K562 (cell line): ENCODE measurements around the gene DGCR2. TPM values are rescaled to one million over a fixed set of nuclear protein-coding genes. Genes with fewer than 3 reads are reported as not detected.

Source experiments
- C11orf30 ChIP-seq: fragments of 450-650 bp; IDR thresholded peaks from 2 replicates; pipeline ENCODE4 v1.6.1; 2016; ENCODE audit warnings: low read depth, mild to moderate bottlenecking
- CEBPG ChIP-seq, 3 experiments: fragments of 200-800 bp in 1 of 3; sonication (Bioruptor generic) in 1 of 3; sonication (generic) in 1 of 3; formaldehyde crosslinking in 1 of 3; IDR thresholded peaks in 2 of 3; conservative IDR thresholded peaks in 1 of 3; 2 replicates each; pipeline versions ENCODE4 v1.6.1 to v1.8.0; 2016 to 2022; ENCODE audit warnings: missing compliant biosample characterization in 2 of 3, missing genetic modification characterization in 2 of 3, mild to moderate bottlenecking in 1 of 3, missing genetic modification reagents in 1 of 3
- FOXK1 ChIP-seq: sonication (generic); formaldehyde crosslinking; IDR thresholded peaks from 2 replicates; pipeline ENCODE4 v1.8.0; 2022; ENCODE audit warnings: missing genetic modification reagents, mild to moderate bottlenecking, borderline replicate concordance
- FOXM1 ChIP-seq, 2 experiments: fragments of 450-650 bp in 1 of 2; sonication (generic) in 1 of 2; formaldehyde crosslinking in 1 of 2; IDR thresholded peaks; 2 replicates each; pipeline versions ENCODE4 v1.6.1 to v1.9.0; 2017 to 2022; ENCODE audit warnings: low read depth in 2 of 2, mild to moderate bottlenecking in 2 of 2, missing genetic modification reagents in 1 of 2, moderate library complexity in 1 of 2
- HIVEP1 ChIP-seq: fragments of 250-450 bp; sonication (Bioruptor Pico); IDR thresholded peaks from 2 replicates; pipeline ENCODE4 v1.4.0; 2020; ENCODE audit warnings: mild to moderate bottlenecking
- HMG20B ChIP-seq: fragments of 250-450 bp; sonication (Bioruptor Pico); IDR thresholded peaks from 2 replicates; pipeline ENCODE4 v1.5.0; 2021; ENCODE audit warnings: mild to moderate bottlenecking
- HNRNPLL ChIP-seq: fragments of 200-400 bp; formaldehyde crosslinking; IDR thresholded peaks from 2 replicates; pipeline ENCODE4 v1.6.1; 2017; ENCODE audit warnings: low read length, low read depth, mild to moderate bottlenecking; ENCODE audit not compliant: poor library complexity, severe bottlenecking
- KLF16 ChIP-seq: IDR thresholded peaks from 2 replicates; pipeline ENCODE4 v1.6.1; 2016; ENCODE audit warnings: antibody characterized with exemption
- MEIS2 ChIP-seq: fragments of 450-650 bp; IDR thresholded peaks from 2 replicates; pipeline ENCODE4 v1.6.1; 2014; ENCODE audit warnings: mild to moderate bottlenecking; ENCODE audit not compliant: partially characterized antibody
- RB1 ChIP-seq: fragments of 450-650 bp; IDR thresholded peaks from 2 replicates; pipeline ENCODE4 v1.6.1; 2017; ENCODE audit warnings: low read depth, mild to moderate bottlenecking
- RFX7 ChIP-seq: fragments of 250-450 bp; sonication (Bioruptor Pico); IDR thresholded peaks from 2 replicates; pipeline ENCODE4 v1.5.1; 2021; ENCODE audit warnings: mild to moderate bottlenecking
- SRF ChIP-seq, 2 experiments: fragments of 250-450, 450-650 bp in 1 of 2; sonication (Bioruptor Pico) in 1 of 2; sonication (generic) in 1 of 2; formaldehyde crosslinking; IDR thresholded peaks; 2 replicates each; pipeline versions ENCODE4 v1.5.0 to v1.5.1; 2020 to 2022; ENCODE audit warnings: mild to moderate bottlenecking in 1 of 2, missing genetic modification reagents in 1 of 2
- ZNF133 ChIP-seq: fragments of 250-450 bp; sonication (Bioruptor Pico); IDR thresholded peaks from 2 replicates; pipeline ENCODE4 v1.4.0; 2020; ENCODE audit warnings: mild to moderate bottlenecking
- ZNF347 ChIP-seq: fragments of 450-650 bp; formaldehyde crosslinking; IDR thresholded peaks from 2 replicates; pipeline ENCODE4 v1.4.0; 2020; ENCODE audit warnings: low read depth, mild to moderate bottlenecking, moderate library complexity
- ZNF76 ChIP-seq: fragments of 250-450 bp; sonication (Bioruptor Pico); IDR thresholded peaks from 2 replicates; pipeline ENCODE4 v1.4.0; 2020; ENCODE audit warnings: mild to moderate bottlenecking, moderate library complexity, borderline replicate concordance
- polyA plus RNA-seq, 8 experiments: library from polyadenylated mRNA; depleted of rRNA in 4 of 8; stranded (reverse) in 5 of 8; unstranded in 3 of 8; fragments of >200 nt; fragmentation: Nextera tagmentation in 2 of 8; fragmentation: Illumina TruSeq in 1 of 8; extraction: Ambion mirVana in 2 of 8; extraction: Trizol in 1 of 8; gene quantifications; 2 replicates each; pipeline versions ENCODE4 v1.2.1 to v1.2.3, GENCODE V29; 2011 to 2014; ENCODE audit warnings: inconsistent platforms in 1 of 8, missing spikeins in 1 of 8
- total RNA-seq, 7 experiments: library from RNA; depleted of rRNA in 6 of 7; stranded (reverse); fragments of >200 nt in 6 of 7; fragmentation: Illumina TruSeq in 2 of 7; extraction: Trizol in 2 of 7; gene quantifications; 2 replicates each; pipeline versions ENCODE4 v1.2.1 to v1.2.3, GENCODE V29; 2011 to 2021; ENCODE audit warnings: low replicate concordance in 1 of 7
- TF ChIP-seq, protein P1 (sequence below): fragments of 450-650 bp; formaldehyde crosslinking; IDR thresholded peaks from 2 replicates; pipeline ENCODE4 v1.4.0; 2020; ENCODE audit warnings: mild to moderate bottlenecking, moderate library complexity
- TF ChIP-seq, protein P2 (sequence below): fragments of 250-450 bp; sonication (Bioruptor Pico); IDR thresholded peaks from 2 replicates; pipeline ENCODE4 v1.8.0; 2022; ENCODE audit warnings: moderate library complexity, mild to moderate bottlenecking, inconsistent platforms
- TF ChIP-seq, protein P3 (sequence below): IDR thresholded peaks from 2 replicates; pipeline ENCODE4 v1.6.1; 2012; ENCODE audit warnings: low read depth, low read length, improper control_type of control experiment, borderline replicate concordance
- TF ChIP-seq, protein P4 (sequence below): fragments of 450-650 bp; formaldehyde crosslinking; IDR thresholded peaks from 2 replicates; pipeline ENCODE4 v1.4.0; 2020; ENCODE audit warnings: mild to moderate bottlenecking, moderate library complexity
- TF ChIP-seq, protein P5 (sequence below): IDR thresholded peaks from 2 replicates; pipeline ENCODE4 v1.6.1; 2016; ENCODE audit warnings: missing genetic modification characterization, missing compliant biosample characterization
- TF ChIP-seq, protein P6 (sequence below): sonication (generic); formaldehyde crosslinking; IDR thresholded peaks from 2 replicates; pipeline ENCODE4 v1.9.0; 2022; ENCODE audit warnings: mild to moderate bottlenecking, missing genetic modification reagents

The DGCR2 gene
- total and polyA plus RNA-seq, 9 of the 15 experiments (the other 6 are each of a cell fraction or from before 2014, with no cell fraction given) = 0.69 to 101 (median 56.4) TPM

DNA sequence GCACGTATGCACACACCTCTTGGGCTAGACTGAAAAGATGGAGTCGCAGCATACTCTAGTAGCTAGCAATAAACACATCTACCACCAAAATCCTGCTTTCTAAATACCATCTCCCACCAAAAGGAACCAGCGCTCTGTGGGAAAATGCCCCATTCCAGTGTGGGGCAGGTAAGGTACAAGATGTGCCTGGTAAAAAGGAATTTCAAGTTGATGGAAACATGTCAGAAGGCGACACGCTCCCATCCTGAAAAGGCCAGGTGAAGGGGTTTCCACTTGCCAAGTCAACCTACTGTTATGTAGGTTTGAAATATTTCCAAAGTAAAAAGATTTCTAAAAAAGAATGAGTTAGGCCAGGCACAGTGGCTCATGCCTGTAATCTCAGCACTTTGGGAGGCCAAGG, 8.8 kb downstream of the DGCR2 start (continued):
- TF ChIP-seq HMG20B (no peak), RFX7 (CRISPR knock-in tag) (no peak), RB1 (no peak), SRF (CRISPR knock-in tag; IDR thresholded peaks at IDR 0.05) (0 out of 4 replicates have a peak, but pooled peaks of 1 of the 2 experiments have one; percentile 48), HIVEP1 (CRISPR knock-in tag) (0 out of 2 replicates have a peak, but pooled peaks have one; percentile 21), CEBPG (CRISPR knock-in tag; IDR thresholded peaks at IDR 0.05) (no peak), CEBPG (tag; conservative IDR thresholded peaks at IDR 0.05 in 1 of 2, IDR thresholded peaks at IDR 0.05 in 1 of 2) (no peak), C11orf30 (no peak), ZNF133 (CRISPR knock-in tag) (no peak), ZNF347 (CRISPR knock-in tag) (0 out of 2 replicates have a peak, but pooled peaks have one; percentile 15), KLF16 (no peak), FOXK1 (no peak), MEIS2 (no peak), ZNF76 (0 out of 2 replicates have a peak, but pooled peaks have one; percentile 32), FOXM1 (IDR thresholded peaks at IDR 0.05; ENCODE audit: low read depth) (no peak), FOXM1 (CRISPR knock-in tag; IDR thresholded peaks at IDR 0.05; ENCODE audit: low read depth) (no peak), HNRNPLL (no peak)
- TF ChIP-seq, protein P1, sequence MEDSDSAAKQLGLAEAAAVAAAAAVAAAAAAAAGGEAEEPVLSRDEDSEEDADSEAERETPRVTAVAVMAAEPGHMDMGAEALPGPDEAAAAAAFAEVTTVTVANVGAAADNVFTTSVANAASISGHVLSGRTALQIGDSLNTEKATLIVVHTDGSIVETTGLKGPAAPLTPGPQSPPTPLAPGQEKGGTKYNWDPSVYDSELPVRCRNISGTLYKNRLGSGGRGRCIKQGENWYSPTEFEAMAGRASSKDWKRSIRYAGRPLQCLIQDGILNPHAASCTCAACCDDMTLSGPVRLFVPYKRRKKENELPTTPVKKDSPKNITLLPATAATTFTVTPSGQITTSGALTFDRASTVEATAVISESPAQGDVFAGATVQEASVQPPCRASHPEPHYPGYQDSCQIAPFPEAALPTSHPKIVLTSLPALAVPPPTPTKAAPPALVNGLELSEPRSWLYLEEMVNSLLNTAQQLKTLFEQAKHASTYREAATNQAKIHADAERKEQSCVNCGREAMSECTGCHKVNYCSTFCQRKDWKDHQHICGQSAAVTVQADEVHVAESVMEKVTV (CRISPR knock-in tag) = 0 out of 2 replicates have a peak, but pooled peaks have one; percentile 18
- TF ChIP-seq, protein P2, sequence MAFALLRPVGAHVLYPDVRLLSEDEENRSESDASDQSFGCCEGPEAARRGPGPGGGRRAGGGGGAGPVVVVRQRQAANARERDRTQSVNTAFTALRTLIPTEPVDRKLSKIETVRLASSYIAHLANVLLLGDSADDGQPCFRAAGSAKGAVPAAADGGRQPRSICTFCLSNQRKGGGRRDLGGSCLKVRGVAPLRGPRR (CRISPR knock-in tag) = 0 out of 2 replicates have a peak, but pooled peaks have one; percentile 37
- TF ChIP-seq, protein P3, sequence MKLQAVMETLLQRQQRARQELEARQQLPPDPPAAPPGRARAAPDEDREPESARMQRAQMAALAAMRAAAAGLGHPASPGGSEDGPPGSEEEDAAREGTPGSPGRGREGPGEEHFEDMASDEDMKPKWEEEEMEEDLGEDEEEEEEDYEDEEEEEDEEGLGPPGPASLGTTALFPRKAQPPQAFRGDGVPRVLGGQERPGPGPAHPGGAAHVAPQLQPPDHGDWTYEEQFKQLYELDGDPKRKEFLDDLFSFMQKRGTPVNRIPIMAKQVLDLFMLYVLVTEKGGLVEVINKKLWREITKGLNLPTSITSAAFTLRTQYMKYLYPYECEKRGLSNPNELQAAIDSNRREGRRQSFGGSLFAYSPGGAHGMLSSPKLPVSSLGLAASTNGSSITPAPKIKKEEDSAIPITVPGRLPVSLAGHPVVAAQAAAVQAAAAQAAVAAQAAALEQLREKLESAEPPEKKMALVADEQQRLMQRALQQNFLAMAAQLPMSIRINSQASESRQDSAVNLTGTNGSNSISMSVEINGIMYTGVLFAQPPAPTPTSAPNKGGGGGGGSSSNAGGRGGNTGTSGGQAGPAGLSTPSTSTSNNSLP = no peak
- TF ChIP-seq, protein P4, sequence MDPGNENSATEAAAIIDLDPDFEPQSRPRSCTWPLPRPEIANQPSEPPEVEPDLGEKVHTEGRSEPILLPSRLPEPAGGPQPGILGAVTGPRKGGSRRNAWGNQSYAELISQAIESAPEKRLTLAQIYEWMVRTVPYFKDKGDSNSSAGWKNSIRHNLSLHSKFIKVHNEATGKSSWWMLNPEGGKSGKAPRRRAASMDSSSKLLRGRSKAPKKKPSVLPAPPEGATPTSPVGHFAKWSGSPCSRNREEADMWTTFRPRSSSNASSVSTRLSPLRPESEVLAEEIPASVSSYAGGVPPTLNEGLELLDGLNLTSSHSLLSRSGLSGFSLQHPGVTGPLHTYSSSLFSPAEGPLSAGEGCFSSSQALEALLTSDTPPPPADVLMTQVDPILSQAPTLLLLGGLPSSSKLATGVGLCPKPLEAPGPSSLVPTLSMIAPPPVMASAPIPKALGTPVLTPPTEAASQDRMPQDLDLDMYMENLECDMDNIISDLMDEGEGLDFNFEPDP (CRISPR knock-in tag) = no peak
- TF ChIP-seq, protein P5, sequence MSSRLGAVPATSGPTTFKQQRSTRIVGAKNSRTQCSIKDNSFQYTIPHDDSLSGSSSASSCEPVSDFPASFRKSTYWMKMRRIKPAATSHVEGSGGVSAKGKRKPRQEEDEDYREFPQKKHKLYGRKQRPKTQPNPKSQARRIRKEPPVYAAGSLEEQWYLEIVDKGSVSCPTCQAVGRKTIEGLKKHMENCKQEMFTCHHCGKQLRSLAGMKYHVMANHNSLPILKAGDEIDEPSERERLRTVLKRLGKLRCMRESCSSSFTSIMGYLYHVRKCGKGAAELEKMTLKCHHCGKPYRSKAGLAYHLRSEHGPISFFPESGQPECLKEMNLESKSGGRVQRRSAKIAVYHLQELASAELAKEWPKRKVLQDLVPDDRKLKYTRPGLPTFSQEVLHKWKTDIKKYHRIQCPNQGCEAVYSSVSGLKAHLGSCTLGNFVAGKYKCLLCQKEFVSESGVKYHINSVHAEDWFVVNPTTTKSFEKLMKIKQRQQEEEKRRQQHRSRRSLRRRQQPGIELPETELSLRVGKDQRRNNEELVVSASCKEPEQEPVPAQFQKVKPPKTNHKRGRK (tag) = no peak
- TF ChIP-seq, protein P6, sequence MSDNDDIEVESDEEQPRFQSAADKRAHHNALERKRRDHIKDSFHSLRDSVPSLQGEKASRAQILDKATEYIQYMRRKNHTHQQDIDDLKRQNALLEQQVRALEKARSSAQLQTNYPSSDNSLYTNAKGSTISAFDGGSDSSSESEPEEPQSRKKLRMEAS (CRISPR knock-in tag) = no peak
